ENCODE results near the gene PTGFRN.
A peak's percentile ranks its signal among the peaks of the same experiment; 100 is the strongest.
"Not testable (repeated sequence)": the region's sequence is repeated elsewhere in the genome, so short reads cannot be mapped to it uniquely, and the experiment has no call there.

Gene PTGFRN

DNA sequence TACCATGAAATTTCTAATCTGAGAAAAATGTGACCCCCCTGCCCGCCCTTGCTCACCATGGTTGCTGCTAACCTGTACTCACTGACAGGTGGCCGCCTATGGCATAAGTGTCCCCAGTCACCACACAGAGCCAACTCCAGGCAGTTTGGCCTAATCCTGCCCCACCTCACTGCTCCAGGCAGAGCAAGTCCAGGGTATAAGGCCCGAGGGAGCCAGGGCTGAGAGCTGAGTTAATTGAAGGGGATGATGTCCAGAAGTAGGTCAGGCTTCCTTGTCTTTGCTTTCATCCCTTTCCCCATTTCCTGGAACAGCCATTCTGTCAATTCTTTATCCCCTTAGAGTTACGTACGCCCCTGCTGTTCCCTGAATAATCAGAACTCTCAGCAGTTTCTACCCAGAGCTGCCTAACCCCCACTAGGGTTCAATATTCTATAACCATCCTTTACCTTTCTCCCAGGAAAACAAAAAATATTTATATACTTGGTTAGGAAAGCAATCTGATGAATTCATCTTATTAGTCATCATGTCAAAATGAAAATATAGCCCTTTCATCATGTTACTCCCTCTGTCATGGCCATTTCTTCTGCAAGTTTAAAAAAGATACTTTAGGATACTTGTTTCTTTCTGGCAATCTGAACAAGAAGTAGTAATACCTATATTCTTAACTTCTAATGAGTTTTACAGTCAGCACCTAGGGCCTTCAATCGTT lies 62.4 kb downstream of the PTGFRN start:
- DNase-seq (ENCODE audit: low read depth) = no peak

DNA sequence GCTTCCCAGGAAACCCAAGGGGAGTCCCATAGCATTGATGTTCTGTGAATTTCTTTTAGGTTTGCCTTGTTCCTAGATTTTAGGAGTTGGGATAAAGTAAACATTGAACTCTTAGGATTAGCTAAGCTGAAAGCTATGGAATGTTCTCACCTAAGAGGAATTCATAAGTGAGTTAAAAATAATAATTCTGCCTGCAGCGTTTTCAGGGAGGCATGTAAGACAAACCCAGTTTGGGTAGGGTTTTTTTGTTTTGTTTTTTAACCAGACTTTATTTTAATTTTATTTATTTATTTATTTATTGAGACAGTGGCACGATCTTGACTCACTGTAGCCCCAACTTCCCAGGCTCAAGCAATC lies 62.9 kb downstream of the PTGFRN start:
- no peak for DNase-seq (ENCODE audit: low read depth)

DNA sequence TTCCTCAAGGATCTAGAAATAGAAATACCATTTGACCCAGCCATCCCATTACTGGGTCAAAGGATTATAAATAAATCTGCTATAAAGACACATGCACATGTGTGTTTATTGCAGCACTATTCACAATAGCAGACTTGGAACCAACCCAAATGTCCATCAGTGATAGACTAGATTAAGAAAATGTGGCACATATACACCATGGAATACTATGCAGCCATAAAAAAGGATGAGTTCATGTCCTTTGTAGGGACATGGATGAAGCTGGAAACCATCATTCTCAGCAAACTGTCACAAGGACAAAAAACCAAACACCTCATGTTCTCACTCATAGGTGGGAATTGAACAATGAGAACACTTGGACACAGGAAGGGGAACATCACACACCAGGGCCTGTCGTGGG lies 70.6 kb downstream of the PTGFRN start:
- not testable (repeated sequence) for DNase-seq (ENCODE audit: low read depth)

DNA sequence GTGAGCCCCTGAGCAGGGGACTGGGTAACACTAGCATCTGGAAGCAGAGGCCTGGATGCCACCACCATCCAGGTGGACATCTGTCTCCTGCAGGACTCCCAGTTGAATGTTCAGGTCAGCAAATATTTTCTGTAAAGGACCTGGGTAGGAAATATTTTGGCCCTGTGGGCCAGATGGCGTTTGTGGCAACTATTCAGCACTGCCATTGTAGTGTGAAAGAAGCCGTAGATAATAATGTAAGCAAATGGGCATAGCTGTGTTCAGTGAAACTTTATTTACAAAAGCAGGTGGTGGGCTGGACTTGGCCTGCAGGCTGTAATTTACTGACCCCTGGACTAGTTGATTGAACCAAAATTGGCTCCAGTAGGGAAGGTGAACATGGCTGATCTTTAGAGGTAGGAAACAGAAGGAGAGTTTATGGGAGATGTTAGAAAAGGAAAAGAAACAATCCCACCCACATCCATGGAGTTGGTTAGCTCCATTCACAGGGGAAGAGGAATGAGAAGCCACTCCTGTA lies 71.9 kb downstream of the PTGFRN start:
- no peak for DNase-seq (ENCODE audit: low read depth)

DNA sequence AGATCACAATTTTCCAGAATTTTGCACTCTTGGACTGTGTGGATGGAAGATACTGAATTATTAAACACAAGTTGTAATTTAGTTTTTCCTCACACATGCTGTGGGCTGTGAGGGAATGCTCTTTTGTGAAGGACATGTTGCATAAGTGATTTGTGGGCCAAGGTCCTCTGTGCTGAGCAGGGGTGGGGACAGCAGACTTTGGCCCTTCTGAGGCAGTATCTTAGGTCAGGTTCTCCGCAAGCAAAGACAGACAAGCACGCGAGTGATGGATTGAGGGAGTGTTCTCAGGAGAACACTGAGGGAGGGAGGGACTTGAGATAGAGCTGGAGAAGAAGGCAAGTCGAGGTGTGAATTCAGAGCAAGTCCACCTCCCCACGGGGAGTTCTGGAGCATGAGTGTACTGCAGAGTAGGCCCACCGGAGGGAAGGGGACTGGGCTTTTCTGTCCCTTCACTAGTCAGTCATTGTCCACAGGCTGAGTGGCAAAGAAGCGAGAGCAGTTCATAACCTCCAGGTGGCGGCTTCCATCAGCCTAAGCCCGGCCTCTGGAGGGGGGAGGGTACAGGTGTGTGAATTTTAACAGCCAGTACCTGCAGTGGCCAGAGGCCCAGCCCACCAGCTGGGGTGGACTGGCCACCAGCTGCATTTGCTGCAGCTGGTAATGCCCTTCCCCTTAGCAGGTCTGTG lies 72.7 kb downstream of the PTGFRN start:
- DNase-seq (ENCODE audit: low read depth) = no peak

DNA sequence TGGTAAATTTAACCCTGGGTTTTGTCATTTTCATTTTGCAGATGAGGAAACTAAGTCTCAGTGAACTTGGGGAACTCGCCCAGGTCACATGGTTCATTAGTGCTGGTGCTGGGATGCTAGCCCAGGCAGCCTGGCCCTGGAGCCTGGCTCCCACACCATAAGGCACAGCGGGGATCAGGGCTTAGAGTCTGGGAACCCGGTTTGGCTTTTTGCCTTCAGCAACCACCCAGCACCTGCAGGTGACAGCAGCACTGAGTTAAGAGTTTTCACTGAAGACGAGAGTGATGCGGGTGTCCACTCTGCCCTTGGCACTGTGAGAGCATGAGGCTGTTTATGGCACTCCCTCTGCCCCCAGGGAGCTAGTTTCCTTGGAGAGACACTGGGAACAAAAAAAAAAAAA lies 73.4 kb downstream of the PTGFRN start:
- DNase-seq (ENCODE audit: low read depth) = no peak

DNA sequence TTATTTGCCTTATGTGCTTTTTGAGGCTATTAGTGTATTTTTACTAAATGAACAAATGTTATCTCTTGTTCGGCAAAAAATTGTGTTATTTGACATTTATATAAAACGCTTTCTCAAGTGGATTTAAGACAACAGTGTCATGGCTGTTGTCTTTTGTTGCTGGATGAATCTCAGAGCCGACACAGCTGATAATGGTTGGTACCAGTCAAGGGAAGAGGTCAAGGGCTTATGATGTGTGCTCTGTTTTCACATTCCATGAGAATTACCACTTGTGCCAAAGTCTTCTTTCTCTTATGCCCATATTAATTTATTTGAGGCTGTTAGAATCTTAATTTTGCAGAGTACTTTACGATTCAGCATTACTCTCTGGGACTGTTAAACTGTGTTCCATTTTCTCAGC lies 74.0 kb downstream of the PTGFRN start:
- no peak for DNase-seq (ENCODE audit: low read depth)

DNA sequence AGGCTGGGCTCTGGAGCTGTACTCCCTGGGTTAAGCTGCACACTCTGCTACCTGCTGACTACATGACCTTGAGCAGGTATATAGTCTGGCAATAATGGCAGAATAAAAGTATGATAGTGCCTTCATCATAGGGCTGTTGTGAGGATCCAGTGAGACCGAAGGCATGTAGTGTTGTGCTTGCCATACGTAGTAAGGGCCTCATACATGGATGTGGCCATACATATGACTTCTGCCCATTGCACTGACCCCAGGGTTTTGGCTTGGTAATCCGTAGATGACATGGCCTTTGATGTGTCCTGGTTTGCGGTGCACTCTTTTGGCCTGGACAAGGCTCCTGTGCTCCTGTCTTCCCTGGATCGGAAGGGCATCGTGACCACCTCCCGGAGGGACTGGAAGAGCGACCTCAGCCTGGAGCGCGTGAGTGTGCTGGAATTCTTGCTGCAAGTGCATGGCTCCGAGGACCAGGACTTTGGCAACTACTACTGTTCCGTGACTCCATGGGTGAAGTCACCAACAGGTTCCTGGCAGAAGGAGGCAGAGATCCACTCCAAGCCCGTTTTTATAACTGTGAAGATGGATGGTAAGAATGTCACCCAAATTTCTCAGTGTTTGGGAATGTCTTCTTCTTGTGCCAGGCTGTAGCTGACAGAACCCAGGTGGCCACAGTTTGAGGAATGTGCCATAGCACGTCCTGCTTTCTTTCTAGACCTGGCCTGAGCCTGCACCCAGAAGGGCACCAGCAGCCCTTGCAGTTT lies 74.9 kb downstream of the PTGFRN start:
- no peak for DNase-seq (ENCODE audit: low read depth)

DNA sequence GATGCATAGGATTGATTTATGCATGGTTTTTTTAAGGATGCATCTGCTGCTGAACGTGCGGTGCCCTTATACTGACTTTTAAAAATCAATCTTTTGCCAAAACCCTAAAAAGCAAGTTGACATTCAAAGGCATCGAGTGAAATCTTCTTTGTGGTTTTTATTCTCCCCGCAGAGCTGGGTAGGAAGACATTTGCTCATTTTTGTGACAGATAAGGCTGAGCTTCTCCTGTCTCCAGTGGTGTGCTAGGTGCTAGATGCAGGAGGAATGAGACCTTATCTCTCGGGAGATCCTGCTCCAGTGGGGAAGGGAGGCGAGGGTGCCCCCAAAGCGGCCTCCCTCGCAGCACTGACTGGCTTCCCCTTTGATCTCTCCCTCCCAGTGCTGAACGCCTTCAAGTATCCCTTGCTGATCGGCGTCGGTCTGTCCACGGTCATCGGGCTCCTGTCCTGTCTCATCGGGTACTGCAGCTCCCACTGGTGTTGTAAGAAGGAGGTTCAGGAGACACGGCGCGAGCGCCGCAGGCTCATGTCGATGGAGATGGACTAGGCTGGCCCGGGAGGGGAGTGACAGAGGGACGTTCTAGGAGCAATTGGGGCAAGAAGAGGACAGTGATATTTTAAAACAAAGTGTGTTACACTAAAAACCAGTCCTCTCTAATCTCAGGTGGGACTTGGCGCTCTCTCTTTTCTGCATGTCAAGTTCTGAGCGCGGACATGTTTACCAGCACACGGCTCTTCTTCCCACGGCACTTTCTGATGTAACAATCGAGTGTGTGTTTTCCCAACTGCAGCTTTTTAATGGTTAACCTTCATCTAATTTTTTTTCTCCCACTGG lies 76.9 kb downstream of the PTGFRN start:
- DNase-seq (ENCODE audit: low read depth) = peak; percentile 84

DNA sequence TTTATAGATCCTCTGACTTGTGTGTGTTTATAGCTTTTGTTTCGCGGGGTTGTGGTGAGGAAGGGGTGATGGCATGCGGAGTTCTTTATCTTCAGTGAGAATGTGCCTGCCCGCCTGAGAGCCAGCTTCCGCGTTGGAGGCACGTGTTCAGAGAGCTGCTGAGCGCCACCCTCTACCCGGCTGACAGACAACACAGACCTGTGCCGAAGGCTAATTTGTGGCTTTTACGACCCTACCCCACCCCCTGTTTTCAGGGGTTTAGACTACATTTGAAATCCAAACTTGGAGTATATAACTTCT lies 77.5 kb downstream of the PTGFRN start:
- peak; percentile 48 for DNase-seq (ENCODE audit: low read depth)

DNA sequence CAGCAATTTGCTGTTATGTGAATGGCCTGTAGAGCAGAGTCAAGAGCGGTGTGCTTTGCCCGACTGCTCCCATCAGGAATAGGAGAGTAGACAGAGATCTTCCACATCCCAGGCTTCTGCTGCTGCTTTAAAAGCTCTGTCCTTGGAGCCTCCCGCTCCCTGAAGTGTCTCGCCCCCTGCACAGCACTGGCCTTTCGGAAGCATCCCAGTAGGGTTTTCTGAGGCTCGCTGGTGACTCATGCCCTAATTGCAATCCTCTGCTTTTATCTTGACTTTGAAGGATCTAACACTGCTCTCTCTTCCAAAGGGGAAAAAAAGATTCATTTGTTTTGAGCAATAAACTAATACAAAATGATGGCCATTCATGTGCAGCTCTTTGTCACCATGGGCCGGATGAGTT lies 78.5 kb downstream of the PTGFRN start:
- DNase-seq (ENCODE audit: low read depth) = no peak

DNA sequence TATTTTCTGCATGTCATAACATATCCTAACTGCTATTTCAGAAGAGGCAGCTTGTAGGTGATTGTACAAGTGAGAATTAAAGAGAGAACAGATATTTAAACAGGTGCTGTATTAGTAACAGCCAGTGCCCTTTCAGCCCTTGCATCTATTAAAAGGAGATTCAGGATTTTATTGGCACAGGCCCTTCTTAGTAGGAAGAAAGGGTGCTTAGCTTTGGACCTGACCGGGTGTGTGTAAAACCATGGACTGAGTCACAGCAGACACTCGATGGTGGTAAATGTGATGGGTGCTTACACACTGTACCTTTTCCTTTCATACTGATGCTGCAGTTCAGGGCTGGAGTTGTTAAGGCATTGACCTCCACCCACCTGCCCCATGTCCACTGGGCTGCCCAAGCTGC lies 79.2 kb downstream of the PTGFRN start:
- no peak for DNase-seq (ENCODE audit: low read depth)

DNA sequence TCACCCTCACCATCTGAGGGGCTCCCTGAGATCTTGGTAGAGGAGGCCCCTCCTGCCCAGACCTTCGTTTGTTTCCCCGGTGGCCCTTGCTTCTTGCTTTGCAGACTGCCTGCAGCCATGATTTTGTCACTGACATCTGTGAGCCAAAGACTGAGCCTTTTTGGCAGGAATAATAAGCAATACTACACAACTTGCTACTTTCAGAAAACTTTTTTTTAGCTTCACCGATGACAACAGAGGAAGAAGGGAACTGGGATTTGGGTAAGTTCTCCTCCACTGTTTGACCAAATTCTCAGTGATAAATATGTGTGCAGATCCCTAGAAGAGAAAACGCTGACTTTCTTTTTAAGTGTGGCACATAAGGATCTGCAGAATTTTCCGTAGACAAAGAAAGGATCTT lies 80.1 kb downstream of the PTGFRN start:
- no peak for DNase-seq (ENCODE audit: low read depth)

DNA sequence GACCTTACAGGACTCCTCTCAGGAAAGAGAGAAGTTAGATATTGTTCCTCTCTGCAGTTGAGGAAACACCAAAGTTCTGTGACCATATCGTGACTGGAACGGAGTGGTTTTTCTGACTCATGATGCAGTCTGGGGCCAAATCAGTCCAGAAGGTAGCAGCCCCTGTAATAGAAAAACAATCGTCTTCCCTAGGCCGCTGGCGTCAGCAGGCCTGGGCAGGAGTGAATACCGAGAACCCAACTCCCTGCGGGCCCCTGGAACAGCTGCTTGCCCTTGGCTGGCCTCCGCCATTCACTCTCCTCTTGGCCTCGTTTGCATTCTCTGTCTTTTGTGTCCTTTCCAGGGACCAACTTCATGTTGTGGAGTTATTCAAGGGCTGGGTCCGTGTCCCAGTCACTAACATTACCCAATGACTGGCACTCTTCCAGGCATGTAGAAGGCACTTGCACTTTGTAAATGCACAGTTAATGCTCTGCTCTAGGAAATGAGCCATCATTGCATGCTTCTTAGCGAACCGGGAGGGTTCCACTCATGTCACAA lies 81.0 kb downstream of the PTGFRN start:
- no peak for DNase-seq (ENCODE audit: low read depth)

DNA sequence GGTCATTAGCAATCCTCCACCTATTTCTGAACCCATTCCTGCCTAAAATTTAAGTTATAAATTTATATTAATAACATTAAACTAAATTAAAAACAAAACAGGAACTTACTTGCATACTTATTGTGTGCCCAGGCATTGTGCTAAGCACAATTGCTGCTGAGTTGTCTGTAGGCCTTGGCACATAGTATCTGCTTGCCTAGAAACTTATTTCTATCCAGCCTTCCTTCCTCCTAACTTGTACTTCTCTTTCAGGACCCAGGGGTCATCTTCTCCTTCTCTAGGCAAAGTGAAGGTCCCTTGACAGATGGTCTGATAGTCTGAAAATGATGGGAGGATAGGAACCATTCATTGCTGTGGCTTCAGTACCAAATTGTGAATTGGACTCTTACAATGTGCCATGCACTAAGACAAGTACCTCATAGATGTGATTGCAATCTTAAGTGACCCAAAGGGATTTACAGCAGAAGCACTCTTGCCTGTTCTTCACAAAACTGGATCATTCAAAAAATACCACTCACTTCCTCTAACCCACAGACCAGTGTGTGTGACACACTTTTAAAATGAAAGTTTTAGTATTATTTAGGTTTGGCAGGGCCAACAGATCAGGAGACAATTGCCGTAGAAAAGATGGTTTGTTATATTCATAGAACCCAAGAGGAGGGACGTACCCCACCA lies 81.6 kb downstream of the PTGFRN start:
- DNase-seq (ENCODE audit: low read depth) = no peak

DNA sequence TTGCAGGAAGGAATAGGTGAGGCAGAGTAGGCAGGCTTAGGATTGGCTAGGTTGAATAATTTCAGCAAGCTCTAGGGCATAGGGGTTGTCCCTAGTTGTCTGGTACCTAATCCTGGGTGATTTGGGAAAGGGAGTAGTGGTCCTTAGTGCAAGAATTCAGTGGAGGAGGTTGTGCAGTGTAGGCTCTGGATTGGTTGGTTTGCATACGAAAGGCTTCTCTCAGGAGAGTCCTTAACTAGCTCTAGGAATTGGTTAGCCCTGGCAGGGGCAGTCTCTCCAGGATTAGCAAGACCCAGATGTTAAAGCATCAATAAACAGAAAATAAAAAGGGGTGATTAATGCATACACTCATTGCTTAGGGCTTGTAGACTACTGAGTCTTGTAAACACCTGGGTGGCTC lies 82.2 kb downstream of the PTGFRN start:
- DNase-seq (ENCODE audit: low read depth) = no peak

DNA sequence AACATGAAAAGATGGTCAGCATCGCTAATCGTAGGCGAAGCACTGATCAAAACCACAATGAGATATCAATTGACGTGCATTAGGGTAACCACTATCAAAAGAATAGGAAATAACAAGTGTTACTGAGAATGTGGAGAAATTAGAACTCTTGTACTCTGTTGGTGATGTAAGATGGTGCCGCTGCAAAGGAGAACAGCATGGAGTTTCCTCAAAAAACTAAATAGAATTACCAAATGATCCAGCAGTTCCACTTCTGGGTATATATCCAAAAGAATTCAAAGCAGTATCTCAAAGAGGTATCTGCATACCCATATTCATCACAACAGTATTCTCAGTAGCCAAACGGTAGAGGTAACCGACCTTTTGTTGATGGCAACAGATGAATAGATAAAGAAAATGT lies 83.6 kb downstream of the PTGFRN start:
- DNase-seq (ENCODE audit: low read depth) = no peak

DNA sequence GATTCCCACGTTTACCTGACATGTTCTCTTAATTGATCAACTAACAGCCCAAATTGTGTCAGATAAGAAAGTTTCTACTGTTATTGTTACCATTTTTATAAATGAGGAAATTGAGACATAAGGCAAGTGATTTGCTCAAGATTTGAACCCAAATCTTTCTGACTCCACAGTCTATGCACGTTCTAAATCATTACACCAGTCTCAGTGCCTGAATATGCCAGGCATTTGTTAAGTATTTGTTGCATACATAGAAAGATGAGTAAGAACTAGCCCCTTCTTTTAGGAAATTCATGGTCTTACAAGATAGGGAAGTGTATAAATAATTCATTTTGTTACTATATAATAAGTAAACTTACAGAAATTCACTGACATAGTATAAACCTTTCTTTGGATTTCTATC lies 84.7 kb downstream of the PTGFRN start:
- no peak for DNase-seq (ENCODE audit: low read depth)

DNA sequence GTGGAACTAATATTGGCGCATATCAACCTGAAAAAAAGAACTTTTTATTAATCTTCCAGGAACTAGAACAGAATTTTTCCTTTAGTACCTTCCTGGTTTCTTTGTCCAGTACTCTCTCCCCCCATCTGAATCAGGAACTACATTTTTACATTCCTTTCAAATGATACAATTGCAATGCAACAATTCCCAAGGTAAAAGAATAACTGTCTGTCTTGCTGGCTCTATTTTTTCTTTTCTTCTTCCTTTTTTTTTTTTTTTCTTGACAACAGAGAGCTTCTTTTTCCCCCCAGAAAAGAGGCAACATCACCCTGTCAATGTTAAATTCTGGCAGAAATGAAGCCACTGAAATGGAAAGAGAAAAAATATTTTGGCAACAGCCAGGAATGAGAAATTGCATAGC lies 87.3 kb downstream of the PTGFRN start:
- DNase-seq (ENCODE audit: low read depth) = no peak

DNA sequence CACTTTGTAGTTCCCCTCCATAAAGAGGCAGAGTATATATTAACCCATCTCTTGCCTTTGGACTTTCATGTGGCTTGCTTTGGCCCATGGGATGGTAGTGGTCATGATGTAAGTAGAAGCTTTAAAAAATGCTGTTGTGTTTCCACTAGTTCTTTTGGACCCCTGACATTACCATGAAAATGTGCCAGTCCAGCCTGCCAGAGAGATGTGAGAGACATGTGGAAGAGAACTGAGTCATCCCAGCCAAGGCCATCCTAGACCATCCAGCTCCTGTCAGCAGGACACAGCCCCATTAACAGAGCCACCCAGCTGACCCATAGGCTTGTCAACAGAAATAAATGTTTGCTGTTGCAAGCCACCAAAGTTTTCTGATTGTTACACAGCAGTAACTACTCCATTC lies 87.9 kb downstream of the PTGFRN start:
- DNase-seq (ENCODE audit: low read depth) = no peak

DNA sequence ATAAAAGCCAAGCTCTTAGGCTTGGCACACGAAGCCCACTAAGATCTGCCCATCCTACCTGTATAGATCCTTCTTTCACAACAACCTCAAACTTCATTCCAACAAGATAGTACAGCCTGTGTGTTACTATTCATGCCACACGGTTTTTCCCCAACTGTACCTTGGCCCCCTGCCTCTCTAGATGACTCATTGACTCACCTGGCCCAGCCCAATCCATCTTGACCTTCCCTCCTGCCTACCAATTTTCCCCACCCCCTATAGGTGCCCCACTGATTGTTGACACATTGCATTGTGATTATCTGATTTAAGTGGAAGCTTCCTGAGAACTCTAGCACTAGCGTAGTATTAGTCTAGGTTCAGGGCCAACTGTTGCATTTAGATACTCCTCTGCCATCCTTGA lies 89.9 kb downstream of the PTGFRN start:
- DNase-seq (ENCODE audit: low read depth) = no peak

DNA sequence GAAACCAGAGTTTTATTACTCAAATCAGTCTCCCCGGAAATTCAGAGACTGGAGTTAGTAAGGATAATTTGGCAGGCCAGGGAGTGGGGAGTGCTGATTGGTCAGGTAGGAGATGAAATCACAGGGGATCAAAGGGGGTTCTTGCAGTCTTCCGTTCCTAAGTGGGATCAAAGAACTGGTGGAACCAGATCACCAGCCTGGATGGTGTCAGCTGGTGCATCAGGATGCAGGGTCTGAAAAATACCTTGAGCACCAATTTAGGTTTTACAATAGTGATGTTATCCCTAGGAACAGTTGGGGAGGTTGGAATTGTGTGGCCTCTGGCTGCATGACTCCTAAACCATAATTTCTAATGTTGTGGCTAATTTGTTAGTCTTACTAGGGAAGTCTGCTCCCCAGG lies 90.4 kb downstream of the PTGFRN start:
- DNase-seq (ENCODE audit: low read depth) = no peak
